Panc1 (cell line): ENCODE data around the gene NOVA2. TPM values are rescaled to one million over a fixed set of nuclear protein-coding genes. Genes with fewer than 3 reads are reported as not detected.

Source experiments
- ATAC-seq: fragments of 200-7000 bp; cut with Tn5 transposase; 2 replicates; pipeline ENCODE4 v1.9.1; 2020; ENCODE audit warnings: mild to moderate bottlenecking, moderate library complexity
- BruUV-seq: library from RNA; stranded (reverse); fragments of 400-500 nt; replicated peaks from 2 replicates; lab custom pipeline; 2021; lab: Mats Ljungman, UMichigan
- CTCF ChIA-PET: fragments of 300-600 bp; sonication (Branson Sonifier 250); formaldehyde crosslinking; loops from one replicate; lab custom pipeline; 2022; ENCODE audit warnings: antibody characterized with exemption; lab: Charles Lee
- POLR2A ChIA-PET: fragments of 300-600 bp; sonication (Branson Sonifier 250); formaldehyde crosslinking; loops from one replicate; lab custom pipeline; 2022; ENCODE audit warnings: antibody characterized with exemption; lab: Charles Lee
- DNase-seq: peaks from one replicate; pipeline ENCODE4 v3.0.0-alpha.2; 2010; ENCODE audit warnings: low read depth, low spot score
- H3K27ac ChIP-seq: 2 replicates; pipeline ENCODE4 v1.5.1; 2011; ENCODE audit warnings: mild to moderate bottlenecking, low read length, inconsistent platforms
- H3K27me3 ChIP-seq: fragments of 200-500 bp; sonication (Bioruptor generic); 2 replicates; pipeline ENCODE4 v1.6.0; 2014; ENCODE audit warnings: low read length, inconsistent platforms; ENCODE audit not compliant: control insufficient read depth, insufficient read depth
- H3K36me3 ChIP-seq: fragments of 200-500 bp; sonication (Bioruptor generic); 2 replicates; pipeline ENCODE4 v1.5.1; 2014; ENCODE audit warnings: inconsistent platforms, mild to moderate bottlenecking, low read length, moderate library complexity; ENCODE audit not compliant: control insufficient read depth, insufficient read depth
- H3K4me1 ChIP-seq: 2 replicates; pipeline ENCODE4 v1.5.1; 2011; ENCODE audit warnings: inconsistent platforms, mild to moderate bottlenecking, low read length, moderate library complexity; ENCODE audit not compliant: control insufficient read depth, insufficient read depth
- H3K4me3 ChIP-seq, 2 experiments: 2 replicates each; pipeline ENCODE4 v1.5.1; 2011 to 2012; ENCODE audit warnings: low read depth in 2 of 2, low read length in 2 of 2, mild to moderate bottlenecking in 2 of 2, inconsistent platforms in 1 of 2, moderate library complexity in 1 of 2
- H3K9me3 ChIP-seq: fragments of 200-500 bp; sonication (Bioruptor generic); 2 replicates; pipeline ENCODE4 v1.5.1; 2014; ENCODE audit warnings: low read depth, mild to moderate bottlenecking, inconsistent platforms, low read length, moderate library complexity; ENCODE audit not compliant: control insufficient read depth, insufficient read depth
- POLR2AphosphoS5 ChIP-seq: IDR thresholded peaks from 2 replicates; pipeline ENCODE4 v1.6.1; 2012; ENCODE audit warnings: mild to moderate bottlenecking, low read depth, low read length, moderate library complexity
- SIN3A ChIP-seq: IDR thresholded peaks from 2 replicates; pipeline ENCODE4 v1.6.1; 2012; ENCODE audit warnings: low read depth, mild to moderate bottlenecking, low read length, moderate library complexity, borderline replicate concordance; ENCODE audit not compliant: insufficient read depth
- TCF7L2 ChIP-seq: IDR thresholded peaks from 2 replicates; pipeline ENCODE4 v1.6.1; 2011; ENCODE audit warnings: mild to moderate bottlenecking, low read depth, low read length, inconsistent platforms
- in situ Hi-C: cut with HindIII; loops from 2 replicates; pipeline ENCODE4 v1.10.0; 2016; ENCODE audit warnings: low sequenced_read_pairs, low pct_unique_long_range_greater_than_20kb
- intact Hi-C: fragments of 100-400 bp; cut with micrococcal nuclease; formaldehyde crosslinking; loops from one replicate; pipeline ENCODE4 v1.10.0; 2022; ENCODE audit not compliant: unreplicated experiment
- total RNA-seq: library from RNA; stranded (reverse); gene quantifications from one replicate; pipeline ENCODE4 v1.2.1, GENCODE V29; 2021; ENCODE audit not compliant: unreplicated experiment
- TF ChIP-seq, protein P1 (sequence below), 2 experiments: IDR thresholded peaks; 2 replicates each; pipeline ENCODE4 v1.6.1; 2011 to 2012; ENCODE audit warnings: low read depth in 2 of 2, control low read depth in 1 of 2, low read length in 1 of 2, mild to moderate bottlenecking in 1 of 2, moderate library complexity in 1 of 2; ENCODE audit not compliant: insufficient read depth in 1 of 2
- TF ChIP-seq, protein P2 (sequence below): fragments of 450-650 bp; IDR thresholded peaks from 2 replicates; pipeline ENCODE4 v1.5.1; 2017; ENCODE audit warnings: mild to moderate bottlenecking

NOVA2 gene
- total RNA-seq, 1 experiment from 2014 or later = 0.44 TPM

- TF ChIP-seq, protein P1, sequence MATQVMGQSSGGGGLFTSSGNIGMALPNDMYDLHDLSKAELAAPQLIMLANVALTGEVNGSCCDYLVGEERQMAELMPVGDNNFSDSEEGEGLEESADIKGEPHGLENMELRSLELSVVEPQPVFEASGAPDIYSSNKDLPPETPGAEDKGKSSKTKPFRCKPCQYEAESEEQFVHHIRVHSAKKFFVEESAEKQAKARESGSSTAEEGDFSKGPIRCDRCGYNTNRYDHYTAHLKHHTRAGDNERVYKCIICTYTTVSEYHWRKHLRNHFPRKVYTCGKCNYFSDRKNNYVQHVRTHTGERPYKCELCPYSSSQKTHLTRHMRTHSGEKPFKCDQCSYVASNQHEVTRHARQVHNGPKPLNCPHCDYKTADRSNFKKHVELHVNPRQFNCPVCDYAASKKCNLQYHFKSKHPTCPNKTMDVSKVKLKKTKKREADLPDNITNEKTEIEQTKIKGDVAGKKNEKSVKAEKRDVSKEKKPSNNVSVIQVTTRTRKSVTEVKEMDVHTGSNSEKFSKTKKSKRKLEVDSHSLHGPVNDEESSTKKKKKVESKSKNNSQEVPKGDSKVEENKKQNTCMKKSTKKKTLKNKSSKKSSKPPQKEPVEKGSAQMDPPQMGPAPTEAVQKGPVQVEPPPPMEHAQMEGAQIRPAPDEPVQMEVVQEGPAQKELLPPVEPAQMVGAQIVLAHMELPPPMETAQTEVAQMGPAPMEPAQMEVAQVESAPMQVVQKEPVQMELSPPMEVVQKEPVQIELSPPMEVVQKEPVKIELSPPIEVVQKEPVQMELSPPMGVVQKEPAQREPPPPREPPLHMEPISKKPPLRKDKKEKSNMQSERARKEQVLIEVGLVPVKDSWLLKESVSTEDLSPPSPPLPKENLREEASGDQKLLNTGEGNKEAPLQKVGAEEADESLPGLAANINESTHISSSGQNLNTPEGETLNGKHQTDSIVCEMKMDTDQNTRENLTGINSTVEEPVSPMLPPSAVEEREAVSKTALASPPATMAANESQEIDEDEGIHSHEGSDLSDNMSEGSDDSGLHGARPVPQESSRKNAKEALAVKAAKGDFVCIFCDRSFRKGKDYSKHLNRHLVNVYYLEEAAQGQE (IDR thresholded peaks at IDR 0.05; ENCODE audit: insufficient read depth in 1 of 2, low read depth in 2 of 2, low read length in 1 of 2) = no peak
- TF ChIP-seq SIN3A = no peak
- no peak for TF ChIP-seq POLR2AphosphoS5
- TF ChIP-seq, protein P2, sequence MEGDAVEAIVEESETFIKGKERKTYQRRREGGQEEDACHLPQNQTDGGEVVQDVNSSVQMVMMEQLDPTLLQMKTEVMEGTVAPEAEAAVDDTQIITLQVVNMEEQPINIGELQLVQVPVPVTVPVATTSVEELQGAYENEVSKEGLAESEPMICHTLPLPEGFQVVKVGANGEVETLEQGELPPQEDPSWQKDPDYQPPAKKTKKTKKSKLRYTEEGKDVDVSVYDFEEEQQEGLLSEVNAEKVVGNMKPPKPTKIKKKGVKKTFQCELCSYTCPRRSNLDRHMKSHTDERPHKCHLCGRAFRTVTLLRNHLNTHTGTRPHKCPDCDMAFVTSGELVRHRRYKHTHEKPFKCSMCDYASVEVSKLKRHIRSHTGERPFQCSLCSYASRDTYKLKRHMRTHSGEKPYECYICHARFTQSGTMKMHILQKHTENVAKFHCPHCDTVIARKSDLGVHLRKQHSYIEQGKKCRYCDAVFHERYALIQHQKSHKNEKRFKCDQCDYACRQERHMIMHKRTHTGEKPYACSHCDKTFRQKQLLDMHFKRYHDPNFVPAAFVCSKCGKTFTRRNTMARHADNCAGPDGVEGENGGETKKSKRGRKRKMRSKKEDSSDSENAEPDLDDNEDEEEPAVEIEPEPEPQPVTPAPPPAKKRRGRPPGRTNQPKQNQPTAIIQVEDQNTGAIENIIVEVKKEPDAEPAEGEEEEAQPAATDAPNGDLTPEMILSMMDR = peak; percentile 90
- CTCF ChIA-PET = no interaction called here
- intact Hi-C loops = no loop called here
- POLR2A ChIA-PET = no interaction called here
- H3K9me3 ChIP-seq = no peaks in the 10 kb centered on the region
- no peak for DNase-seq
- H3K27me3 ChIP-seq = no peaks in the 10 kb centered on the region
- no peak overlapping the region for H3K4me3 ChIP-seq
- no peaks in the 10 kb centered on the region for H3K36me3 ChIP-seq
- no peak overlapping the region for H3K27ac ChIP-seq
- ATAC-seq = peak; percentile 89
- BruUV-seq = no TSS peak
- H3K4me1 ChIP-seq = peaks cover 3% of the 10 kb centered on the region; the same call in 1 of the 2 replicates
- in situ Hi-C loops = no loop called here
These were observed 36.2 kb upstream of the NOVA2 start for GRCh38 chr19:46009530-46010510.

GRCh38 chr19:46006411-46006810, 32.7 kb upstream of the NOVA2 start:
- H3K4me1 ChIP-seq = no peaks in the 10 kb centered on the region
- ATAC-seq (no peak), DNase-seq (no peak)
- no peaks in the 10 kb centered on the region for H3K27me3 ChIP-seq
- H3K36me3 ChIP-seq = no peaks in the 10 kb centered on the region
- intact Hi-C loops = no loop called here
- TF ChIP-seq, protein P1 (IDR thresholded peaks at IDR 0.05; ENCODE audit: insufficient read depth in 1 of 2, low read depth in 2 of 2, low read length in 1 of 2) = no peak
- no peak for TF ChIP-seq SIN3A
- TF ChIP-seq TCF7L2 = no peak
- TF ChIP-seq, protein P2 = no peak
- TF ChIP-seq POLR2AphosphoS5 = no peak
- no peak overlapping the region for H3K27ac ChIP-seq
- H3K4me3 ChIP-seq = no peak overlapping the region
- POLR2A ChIA-PET = no interaction called here
- CTCF ChIA-PET = no interaction called here
- H3K9me3 ChIP-seq = no peaks in the 10 kb centered on the region
- in situ Hi-C loops = no loop called here
- BruUV-seq = no TSS peak
